ENCODE results near the gene TACR1. TPM values are rescaled to one million over a fixed set of nuclear protein-coding genes. Genes with fewer than 3 reads are reported as not detected.
"Not testable (repeated sequence)": the region's sequence is repeated elsewhere in the genome, so short reads cannot be mapped to it uniquely, and the experiment has no call there.

Gene TACR1
- total RNA-seq, 4 donors from 2014 or later, result 1.2 to 6.5 (median 2.7) TPM

DNA sequence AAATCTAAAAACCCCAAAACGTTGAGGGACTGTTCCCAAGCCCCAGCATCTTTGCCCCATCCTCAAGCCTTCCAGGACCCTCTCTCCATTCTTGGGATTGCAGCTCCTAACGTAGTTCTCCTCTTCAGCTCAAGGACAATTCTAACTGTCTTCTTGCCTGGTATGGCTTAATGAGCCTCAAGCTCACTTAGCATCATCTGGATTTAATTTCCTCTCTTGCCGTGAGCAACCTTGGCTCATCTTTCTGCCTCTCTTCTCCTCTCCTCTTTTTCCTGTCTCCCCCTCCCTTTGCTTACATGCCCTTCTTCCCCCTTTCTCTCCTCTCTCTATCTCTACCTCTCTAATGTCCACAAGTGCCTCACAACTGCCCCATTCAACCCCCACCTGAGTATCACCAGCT lies 44.2 kb downstream of the TACR1 start:
- WGBS, result 57% methylated on average over 3 of the region's 3 CpGs
- peak; percentile 12 for DNase-seq (ENCODE audit: extremely low spot score)
- Histone ChIP-seq H3K9me3 (no peaks in the 10 kb centered on the region), H3K4me1 (no peaks in the 10 kb centered on the region), H3K4me3 (no peak overlapping the region), H3K36me3 (no peaks in the 10 kb centered on the region), H3K27me3 (no peaks in the 10 kb centered on the region), H3K27ac (replicated peaks in 1 of 4) (peak overlapping the region in 1 of 4 donors; percentile 18)
- intact Hi-C loops (cut with DNase I), result no loop called here
- TF ChIP-seq EP300 (IDR thresholded peaks at IDR 0.05) (no peak), POLR2AphosphoS5 (IDR thresholded peaks at IDR 0.05) (no peak), POLR2A (IDR thresholded peaks at IDR 0.05; ENCODE audit: low read depth) (no peak)
- TF ChIP-seq, protein P1, sequence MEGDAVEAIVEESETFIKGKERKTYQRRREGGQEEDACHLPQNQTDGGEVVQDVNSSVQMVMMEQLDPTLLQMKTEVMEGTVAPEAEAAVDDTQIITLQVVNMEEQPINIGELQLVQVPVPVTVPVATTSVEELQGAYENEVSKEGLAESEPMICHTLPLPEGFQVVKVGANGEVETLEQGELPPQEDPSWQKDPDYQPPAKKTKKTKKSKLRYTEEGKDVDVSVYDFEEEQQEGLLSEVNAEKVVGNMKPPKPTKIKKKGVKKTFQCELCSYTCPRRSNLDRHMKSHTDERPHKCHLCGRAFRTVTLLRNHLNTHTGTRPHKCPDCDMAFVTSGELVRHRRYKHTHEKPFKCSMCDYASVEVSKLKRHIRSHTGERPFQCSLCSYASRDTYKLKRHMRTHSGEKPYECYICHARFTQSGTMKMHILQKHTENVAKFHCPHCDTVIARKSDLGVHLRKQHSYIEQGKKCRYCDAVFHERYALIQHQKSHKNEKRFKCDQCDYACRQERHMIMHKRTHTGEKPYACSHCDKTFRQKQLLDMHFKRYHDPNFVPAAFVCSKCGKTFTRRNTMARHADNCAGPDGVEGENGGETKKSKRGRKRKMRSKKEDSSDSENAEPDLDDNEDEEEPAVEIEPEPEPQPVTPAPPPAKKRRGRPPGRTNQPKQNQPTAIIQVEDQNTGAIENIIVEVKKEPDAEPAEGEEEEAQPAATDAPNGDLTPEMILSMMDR (IDR thresholded peaks at IDR 0.05), result no peak

DNA sequence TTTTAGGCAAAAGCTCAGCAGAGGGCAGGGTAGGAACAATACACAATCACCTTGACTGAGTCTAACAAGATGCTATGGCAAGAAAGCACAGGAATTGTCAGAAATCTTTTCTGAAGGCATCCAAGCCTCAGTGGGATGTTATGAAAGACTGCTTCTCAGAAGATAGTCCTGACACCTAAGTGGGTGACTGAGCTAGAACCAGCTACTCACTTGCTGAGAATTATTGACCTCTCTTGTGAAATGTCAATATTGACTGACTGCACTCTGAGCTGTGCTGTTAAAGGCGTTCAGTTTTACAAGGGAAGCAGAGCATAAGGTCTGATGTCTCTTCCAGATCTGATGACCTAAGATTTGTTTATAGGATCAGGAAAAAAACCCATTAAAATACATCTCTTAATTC lies 46.1 kb downstream of the TACR1 start:
- intact Hi-C loops (cut with DNase I), result no loop called here
- Histone ChIP-seq H3K36me3 (no peaks in the 10 kb centered on the region), H3K4me3 (no peak overlapping the region), H3K4me1 (no peaks in the 10 kb centered on the region), H3K9me3 (no peaks in the 10 kb centered on the region), H3K27me3 (no peaks in the 10 kb centered on the region), H3K27ac (replicated peaks in 1 of 4) (no peak overlapping the region)
- DNase-seq (ENCODE audit: extremely low spot score), result peak; percentile 57
- TF ChIP-seq, protein P1 (IDR thresholded peaks at IDR 0.05), result no peak
- TF ChIP-seq POLR2AphosphoS5 (IDR thresholded peaks at IDR 0.05) (no peak), EP300 (IDR thresholded peaks at IDR 0.05) (no peak)
- 91% methylated on average over 1 of the region's 1 CpG for WGBS

- H3K4me3 ChIP-seq; H3K4me1 ChIP-seq; H3K36me3 ChIP-seq; H3K27ac ChIP-seq (replicated peaks in 1 of 4); H3K27me3 ChIP-seq; H3K9me3 ChIP-seq; intact Hi-C loops (cut with DNase I): not testable (repeated sequence)
- WGBS, result 86% methylated on average over 3 of the region's 3 CpGs
- peak; percentile 55 for DNase-seq (ENCODE audit: extremely low spot score)
These were observed 47.1 kb downstream of the TACR1 start for GRCh38 chr2:75152243-75152642.

DNA sequence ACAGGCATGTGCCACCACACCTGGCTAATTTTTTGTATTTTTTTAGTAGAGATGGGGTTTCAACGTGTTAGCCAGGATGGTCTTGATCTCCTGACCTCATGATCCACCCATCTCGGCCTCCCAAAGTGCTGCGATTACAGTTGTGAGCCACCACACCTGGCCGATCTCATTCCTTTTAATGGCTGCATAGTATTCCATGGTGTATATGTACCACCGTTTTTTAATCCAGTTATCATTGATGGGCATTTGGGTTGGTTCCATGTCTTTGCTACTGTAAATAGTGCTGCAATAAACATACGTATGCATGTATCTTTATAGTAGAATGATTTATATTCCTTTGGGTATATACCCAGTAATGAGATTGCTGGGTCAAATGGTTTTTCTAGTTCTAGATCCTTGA lies 51.4 kb downstream of the TACR1 start:
- H3K36me3 ChIP-seq; H3K27me3 ChIP-seq; H3K27ac ChIP-seq (replicated peaks in 1 of 4); H3K9me3 ChIP-seq; H3K4me3 ChIP-seq; intact Hi-C loops (cut with DNase I); DNase-seq (ENCODE audit: extremely low spot score): not testable (repeated sequence)
- WGBS, result 97% methylated on average over 6 of the region's 6 CpGs
- peaks cover 0 to 18% (median under 1%) of the 10 kb centered on the region in 4 donors for H3K4me1 ChIP-seq

DNA sequence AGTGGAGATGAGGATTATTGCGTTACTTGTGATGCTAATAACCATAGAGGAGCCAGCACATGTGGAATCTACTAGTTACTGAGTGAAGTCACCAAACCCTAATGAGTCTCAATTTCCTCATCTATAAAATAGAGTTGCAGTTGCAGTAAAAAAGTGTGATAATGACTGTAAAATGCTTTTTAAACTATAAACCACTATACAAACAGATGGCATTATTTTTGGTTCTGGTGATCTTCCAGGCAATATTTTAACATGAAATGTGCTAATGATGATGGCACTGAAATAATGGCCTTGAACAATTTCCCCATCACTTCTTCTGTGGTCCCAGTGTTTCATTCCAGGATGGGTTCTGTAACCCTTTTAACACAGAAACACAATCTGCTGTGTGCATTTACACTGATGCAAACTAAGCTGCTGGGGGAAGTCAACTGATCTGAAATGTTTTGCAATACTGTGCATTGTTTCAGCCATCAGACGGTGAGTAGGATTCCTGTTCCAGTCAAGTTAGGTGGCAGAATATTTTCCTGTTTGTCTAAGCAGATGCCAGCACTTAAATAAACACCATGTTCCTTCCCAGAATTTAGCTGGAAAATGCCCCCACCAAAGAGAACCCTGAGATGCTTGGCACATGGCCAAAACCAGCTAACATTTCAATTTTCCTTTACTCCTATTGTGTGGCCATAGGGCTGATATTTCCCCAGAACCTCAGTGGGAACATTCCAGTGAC lies 52.6 kb downstream of the TACR1 start:
- H3K9me3 ChIP-seq, result no peaks in the 10 kb centered on the region
- peak; percentile 37 for DNase-seq (ENCODE audit: extremely low spot score)
- 92% methylated on average over 2 of the region's 2 CpGs for WGBS
- H3K36me3 ChIP-seq, result no peaks in the 10 kb centered on the region
- H3K27me3 ChIP-seq, result no peaks in the 10 kb centered on the region
- intact Hi-C loops (cut with DNase I), result no loop called here
- peaks cover 0 to 30% (median 6%) of the 10 kb centered on the region in 4 donors for H3K4me1 ChIP-seq
- no peak overlapping the region for H3K4me3 ChIP-seq
- peak overlapping the region in 1 of 4 donors; percentile 34 for H3K27ac ChIP-seq (replicated peaks in 1 of 4)
- TF ChIP-seq POLR2AphosphoS5 (IDR thresholded peaks at IDR 0.05), result no peak
- TF ChIP-seq, protein P1 (IDR thresholded peaks at IDR 0.05), result no peak
- no peak for TF ChIP-seq POLR2A (IDR thresholded peaks at IDR 0.05; ENCODE audit: low read depth)
- no peak for TF ChIP-seq EP300 (IDR thresholded peaks at IDR 0.05)

DNA sequence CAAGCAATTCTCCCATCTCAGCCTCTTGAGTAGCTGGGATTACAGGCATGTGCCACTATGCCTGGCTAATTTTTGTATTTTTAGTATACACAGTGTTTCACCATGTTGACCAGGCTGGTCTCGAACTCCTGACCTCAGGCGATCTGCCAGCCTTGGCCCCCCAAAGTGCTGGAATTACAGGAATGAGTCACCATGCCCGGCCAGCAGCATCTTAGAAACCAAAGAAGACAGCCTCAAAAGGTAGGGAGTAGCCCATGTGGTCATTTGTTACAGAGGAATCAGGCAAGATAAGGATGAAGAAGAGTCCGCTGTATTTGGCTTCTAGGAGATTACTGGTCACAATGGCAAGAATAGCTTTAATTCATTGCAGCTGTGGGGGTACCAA lies 53.1 kb downstream of the TACR1 start:
- H3K4me3 ChIP-seq; H3K9me3 ChIP-seq; intact Hi-C loops (cut with DNase I); H3K36me3 ChIP-seq; H3K27me3 ChIP-seq: not testable (repeated sequence)
- Histone ChIP-seq H3K4me1 (peaks cover 0 to 34% (median 6%) of the 10 kb centered on the region in 4 donors), H3K27ac (replicated peaks in 1 of 4) (peak overlapping the region in 1 of 4 donors; percentile 34)
- DNase-seq (ENCODE audit: extremely low spot score), result peak; percentile 68
- WGBS, result 86% methylated on average over 4 of the region's 4 CpGs
